HG03097 (cell line): Measurements from ENCODE around the gene CFAP54.

ENCODE experiments used
- ATAC-seq: cut with Tn5 transposase; IDR thresholded peaks from one replicate; pipeline ENCODE4 v1.9.1; 2021; ENCODE audit not compliant: unreplicated experiment, low FRiP score

Gene CFAP54

DNA sequence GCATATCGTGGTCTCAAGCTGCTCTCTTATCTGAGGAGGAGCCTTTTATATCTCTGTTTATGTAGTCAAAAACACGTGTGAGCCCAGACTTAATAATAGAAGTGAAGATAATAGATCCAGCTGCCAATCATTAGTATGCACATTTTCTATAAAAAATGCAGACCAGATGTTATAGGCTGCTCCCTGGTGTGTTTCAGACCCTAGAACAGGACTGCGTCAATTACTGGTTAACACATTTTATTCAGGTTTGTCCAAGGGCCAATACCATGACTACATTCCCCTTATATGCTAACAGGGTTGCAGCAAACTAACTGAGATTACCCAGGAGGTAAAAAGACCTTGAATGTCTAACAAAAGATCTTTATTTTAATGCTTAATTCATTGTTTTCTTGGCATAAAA, 319.2 kb downstream of the CFAP54 start:
- ATAC-seq: no peak

DNA sequence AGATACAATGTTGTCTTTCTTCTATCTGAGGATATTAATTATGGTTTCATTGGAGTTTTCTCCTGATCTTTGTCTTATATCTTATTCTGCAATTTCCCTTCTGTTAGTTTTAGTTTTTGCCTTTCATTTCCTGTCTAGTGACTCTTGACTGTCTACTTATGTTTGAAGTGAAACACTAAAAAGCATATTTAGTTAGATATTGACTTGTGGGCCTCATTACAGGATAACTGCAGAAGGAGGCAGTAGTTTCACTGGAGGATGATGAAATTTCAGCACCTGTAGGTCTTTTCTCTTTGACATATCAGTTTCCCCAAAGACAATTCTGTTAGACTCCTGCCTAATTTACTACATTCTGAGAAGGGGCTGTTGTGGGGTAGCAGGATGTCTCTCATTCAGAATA, 320.1 kb downstream of the CFAP54 start:
- no peak for ATAC-seq

DNA sequence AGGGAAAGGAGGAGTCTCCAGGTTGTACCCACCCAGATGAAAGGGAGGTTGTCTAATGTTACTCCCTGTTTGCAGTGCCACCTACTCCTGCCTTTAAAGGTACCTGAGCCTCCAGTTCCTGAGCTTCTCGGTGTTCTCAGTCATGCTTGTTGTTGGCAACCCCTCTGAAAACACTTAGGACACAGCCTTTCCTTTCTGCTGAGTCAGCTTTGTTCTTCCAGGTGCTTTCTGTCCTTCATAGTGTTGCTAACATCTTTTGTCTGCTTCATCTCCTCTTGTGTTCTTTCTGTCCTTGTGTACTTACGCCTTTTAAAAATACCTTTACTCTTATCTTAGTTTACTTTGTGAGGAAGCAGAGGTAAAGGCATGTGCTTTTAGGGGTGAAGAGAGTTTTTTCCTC, 320.7 kb downstream of the CFAP54 start:
- ATAC-seq: no peak

DNA sequence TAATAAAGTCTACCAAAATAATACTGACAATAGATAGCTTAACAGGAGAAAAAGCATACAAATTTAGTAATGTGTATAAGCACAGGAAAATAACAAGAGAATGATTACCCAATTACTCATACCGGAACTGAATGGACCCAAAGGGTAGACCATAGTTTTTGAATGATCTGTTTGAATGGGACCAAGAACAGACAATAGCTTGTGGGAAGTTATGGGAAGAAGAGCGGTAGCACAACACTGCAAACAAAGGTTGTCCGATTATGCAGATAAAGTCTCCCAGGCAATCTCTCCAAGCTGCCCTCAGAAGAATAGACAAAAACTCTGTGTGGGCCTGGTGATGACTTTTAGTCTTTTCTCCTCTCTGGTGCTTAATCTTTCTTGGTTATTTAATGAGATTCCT, 321.1 kb downstream of the CFAP54 start:
- ATAC-seq: no peak

DNA sequence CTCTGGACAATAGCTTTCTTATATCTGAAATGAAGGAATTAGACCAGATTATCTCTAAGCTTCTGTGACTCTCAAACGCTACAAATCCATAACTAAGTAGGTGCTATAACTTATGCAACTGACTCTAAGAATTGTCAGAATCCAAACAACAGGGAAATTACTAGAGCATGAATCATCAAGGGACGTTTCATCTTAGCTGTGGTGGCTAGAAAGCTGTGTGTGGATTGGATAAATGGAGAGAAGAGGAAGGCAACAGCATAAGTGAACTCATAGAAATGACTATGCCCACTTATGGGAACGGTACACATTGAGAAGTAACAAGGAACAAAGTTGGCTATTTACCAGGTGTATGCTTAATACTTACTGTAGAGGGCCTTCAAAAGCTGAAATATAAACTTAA, 321.7 kb downstream of the CFAP54 start:
- ATAC-seq: no peak

DNA sequence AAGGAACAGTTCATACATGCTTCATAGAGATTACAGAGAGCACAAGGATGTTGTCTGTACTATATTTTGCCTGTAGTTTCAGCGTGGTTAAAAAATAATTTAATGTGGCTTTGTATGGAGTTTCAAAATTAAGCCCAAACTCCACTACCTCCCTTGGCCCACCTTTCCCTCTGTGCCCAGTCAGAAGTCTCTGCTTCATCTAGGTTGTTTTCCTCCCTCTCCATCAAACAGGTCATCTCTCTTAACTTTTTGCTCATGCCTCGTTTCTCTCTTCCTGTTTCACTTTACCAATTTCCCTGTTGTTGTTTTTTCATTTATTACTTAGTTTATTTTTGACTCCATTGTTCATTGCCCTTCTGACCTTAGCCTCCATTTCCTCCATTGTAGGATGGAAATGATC, 322.8 kb downstream of the CFAP54 start:
- no peak for ATAC-seq

GRCh38 chr12:96814200-96814599, 324.8 kb downstream of the CFAP54 start:
- ATAC-seq: no peak

DNA sequence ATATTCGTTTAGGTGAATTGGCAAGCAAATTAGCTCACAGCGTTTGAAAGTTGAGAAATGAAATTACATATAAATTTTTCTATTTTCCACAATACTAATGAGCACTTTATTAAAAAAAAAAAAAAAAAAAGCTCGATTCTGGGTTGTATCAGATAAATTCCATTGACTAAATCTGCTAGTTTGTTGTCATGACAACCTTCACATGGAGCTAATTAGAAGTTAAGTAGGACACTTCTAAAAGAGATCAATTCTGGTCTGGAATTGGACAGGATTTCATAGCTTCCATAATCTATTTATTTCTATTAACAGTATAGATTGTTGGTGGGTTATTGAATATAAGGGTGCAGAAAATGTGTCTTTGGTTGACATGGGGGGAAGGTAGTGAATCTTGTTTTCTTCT, 332.2 kb downstream of the CFAP54 start:
- no peak for ATAC-seq

DNA sequence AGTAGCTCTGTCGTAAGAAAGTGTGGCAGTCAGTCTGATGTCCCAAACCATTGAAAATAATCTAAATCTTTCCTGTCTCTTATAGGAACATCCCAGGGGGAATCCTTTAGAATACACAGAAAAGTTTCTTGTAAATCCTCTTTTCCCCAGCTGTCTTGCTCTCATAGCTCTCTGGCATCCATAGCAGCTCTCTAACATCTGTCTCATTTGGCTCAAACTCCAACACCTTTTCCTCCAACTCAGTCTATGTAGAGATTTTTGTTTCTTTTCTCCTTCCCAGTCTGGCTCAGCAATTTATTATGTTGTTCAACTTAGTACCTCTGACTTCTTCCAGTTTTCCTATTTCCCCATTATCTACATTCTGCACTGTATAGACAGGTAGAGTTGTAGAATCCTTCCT, 333.3 kb downstream of the CFAP54 start:
- no peak for ATAC-seq

GRCh38 chr12:96824074-96824837, 334.9 kb downstream of the CFAP54 start:
- ATAC-seq: no peak

DNA sequence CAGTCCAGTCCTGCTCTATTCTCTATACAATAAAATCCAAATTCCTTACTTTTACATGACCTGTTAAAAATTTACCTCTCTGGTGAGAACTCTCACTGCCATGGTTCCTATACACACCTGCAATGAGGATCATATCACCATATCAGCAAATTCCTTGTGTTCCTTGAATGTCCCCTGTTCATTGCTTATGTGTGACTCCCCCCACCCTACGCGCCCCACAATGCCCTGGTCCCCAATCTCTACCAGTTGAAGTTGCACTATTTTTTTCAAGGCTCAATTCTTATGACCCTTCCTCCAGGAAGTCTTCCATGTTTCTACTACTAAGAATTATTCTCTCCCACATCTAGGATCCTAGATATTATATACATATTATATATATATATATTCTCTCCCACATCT, 335.5 kb downstream of the CFAP54 start:
- ATAC-seq: no peak

GRCh38 chr12:96828169-96828789, 338.9 kb downstream of the CFAP54 start:
- no peak for ATAC-seq

DNA sequence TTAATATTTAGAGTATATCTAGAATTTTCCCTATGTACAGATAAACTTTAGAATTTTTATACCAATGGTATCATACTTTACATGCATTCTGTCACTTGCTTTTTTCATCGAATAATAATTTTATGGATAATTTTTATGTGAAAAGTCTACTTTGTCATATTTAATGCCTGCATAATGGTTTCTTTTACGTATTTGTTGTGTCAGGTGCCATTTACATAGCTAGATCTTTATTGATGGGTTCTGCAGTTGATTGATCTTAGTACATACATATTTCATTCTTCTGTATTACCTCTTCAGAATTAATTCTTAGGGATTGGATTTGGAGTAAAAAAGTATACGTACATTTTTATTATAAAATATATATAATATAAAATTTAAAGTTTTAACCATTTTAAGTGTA, 340.0 kb downstream of the CFAP54 start:
- ATAC-seq: no peak

DNA sequence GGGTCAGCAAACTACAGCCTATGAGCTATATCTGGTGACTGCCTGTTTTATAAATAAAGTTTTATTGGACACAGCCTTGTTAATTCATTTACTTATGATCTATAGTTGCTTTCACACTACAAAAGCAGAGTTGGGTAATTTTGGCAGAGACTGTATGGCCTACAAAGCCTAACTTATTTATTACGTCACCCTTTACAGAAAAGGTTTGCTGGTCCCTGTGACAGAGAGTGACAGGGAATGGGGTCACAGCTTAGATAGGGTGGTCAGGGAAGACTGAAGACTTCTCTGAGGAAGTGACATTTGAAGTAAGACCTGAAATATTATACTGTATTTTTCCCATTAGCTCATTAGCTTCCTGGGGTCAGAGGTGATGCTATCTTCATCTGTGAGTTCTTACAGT, 342.0 kb downstream of the CFAP54 start:
- no peak for ATAC-seq

GRCh38 chr12:96846293-96846692, 356.9 kb downstream of the CFAP54 start:
- no peak for ATAC-seq

- ATAC-seq: no peak
Measured at GRCh38 chr12:96850676-96851075, 361.3 kb downstream of the CFAP54 start.

- no peak for ATAC-seq
Measured at GRCh38 chr12:96858162-96858561, 368.8 kb downstream of the CFAP54 start.

DNA sequence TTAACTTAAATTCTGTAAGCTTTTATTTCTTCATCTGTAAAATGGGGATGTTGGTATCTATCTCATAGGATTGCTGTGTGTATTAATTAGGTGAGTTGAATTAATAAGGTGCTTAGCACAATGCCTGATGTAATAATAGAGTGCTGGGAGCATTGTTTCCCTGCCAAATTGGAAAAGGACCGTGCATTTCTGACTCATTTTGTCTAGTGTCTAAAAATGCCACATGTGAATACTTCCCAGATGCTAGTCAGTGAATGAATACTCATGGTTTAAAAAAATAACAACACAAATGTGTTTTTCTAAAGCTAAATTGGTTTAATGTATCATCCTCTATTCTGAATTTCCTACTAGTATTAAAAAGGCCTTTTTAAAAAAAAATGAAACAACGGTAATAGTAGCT, 372.3 kb downstream of the CFAP54 start:
- ATAC-seq: no peak

DNA sequence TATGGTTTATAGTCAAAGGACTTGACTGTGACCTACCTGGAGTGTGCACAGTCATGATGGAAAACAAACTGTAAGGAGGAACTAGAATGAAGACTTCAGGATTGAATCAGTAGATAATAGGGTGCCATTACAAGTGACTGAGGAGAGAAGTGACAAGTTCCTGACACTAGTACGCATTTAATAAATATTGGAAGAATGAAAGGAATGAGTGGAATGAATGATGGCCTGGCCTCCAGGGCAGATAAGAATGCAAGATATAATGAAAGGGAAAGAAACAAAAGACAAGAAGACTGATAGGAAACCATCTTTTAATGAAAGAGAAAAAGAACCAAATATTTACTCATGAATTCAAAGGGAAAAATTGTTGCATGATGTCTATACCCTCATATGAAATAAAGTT, 372.9 kb downstream of the CFAP54 start:
- no peak for ATAC-seq

GRCh38 chr12:96864335-96864734, 375.0 kb downstream of the CFAP54 start:
- ATAC-seq: no peak

- no peak for ATAC-seq
Measured at GRCh38 chr12:96866801-96867590, 377.6 kb downstream of the CFAP54 start.

GRCh38 chr12:96870946-96871345, 381.6 kb downstream of the CFAP54 start:
- no peak for ATAC-seq
